SK-N-SH treated with all-trans-retinoic acid at 6 μM for 48 hours (cell line): ENCODE measurements around the gene LNX2.

Experiments
- ATAC-seq: fragments of 200-7000 bp; cut with Tn5 transposase; 3 replicates; pipeline ENCODE4 v1.9.1; 2020; ENCODE audit warnings: mild to moderate bottlenecking, moderate library complexity
- ARNTL ChIP-seq: fragments of 450-650 bp; formaldehyde crosslinking; IDR thresholded peaks from 2 replicates; pipeline ENCODE4 v1.5.0; 2020; ENCODE audit warnings: low read depth, mild to moderate bottlenecking, moderate library complexity, borderline replicate concordance
- BACH2 ChIP-seq: fragments of 250-450 bp; sonication (Bioruptor Pico); IDR thresholded peaks from 2 replicates; pipeline ENCODE4 v1.9.0; 2021; ENCODE audit warnings: mild to moderate bottlenecking, borderline replicate concordance
- CSDC2 ChIP-seq: fragments of 250-450 bp; sonication (Bioruptor Pico); IDR thresholded peaks from 2 replicates; pipeline ENCODE4 v1.5.0; 2020; ENCODE audit warnings: mild to moderate bottlenecking, moderate library complexity
- ESRRG ChIP-seq: fragments of 250-450 bp; sonication (Bioruptor Pico); IDR thresholded peaks from 2 replicates; pipeline ENCODE4 v1.6.1; 2021; ENCODE audit warnings: mild to moderate bottlenecking
- GLIS3 ChIP-seq: fragments of 250-450 bp; sonication (Bioruptor Pico); IDR thresholded peaks from 2 replicates; pipeline ENCODE4 v1.5.0; 2020; ENCODE audit warnings: mild to moderate bottlenecking, moderate library complexity
- ISL1 ChIP-seq: fragments of 250-450 bp; sonication (Bioruptor Pico); IDR thresholded peaks from 2 replicates; pipeline ENCODE4 v2.1.2; 2022; ENCODE audit warnings: mild to moderate bottlenecking, moderate library complexity
- OSR1 ChIP-seq: fragments of 250-450 bp; sonication (Bioruptor Pico); IDR thresholded peaks from 2 replicates; pipeline ENCODE4 v1.8.0; 2022; ENCODE audit warnings: moderate library complexity, mild to moderate bottlenecking, inconsistent platforms
- PATZ1 ChIP-seq: fragments of 250-450 bp; sonication (Bioruptor Pico); IDR thresholded peaks from 2 replicates; pipeline ENCODE4 v1.8.0; 2020; ENCODE audit warnings: mild to moderate bottlenecking, moderate library complexity, borderline replicate concordance
- POU6F1 ChIP-seq: fragments of 250-450 bp; sonication (Bioruptor Pico); IDR thresholded peaks from 2 replicates; pipeline ENCODE4 v1.8.0; 2021; ENCODE audit warnings: low read depth, mild to moderate bottlenecking, moderate library complexity, borderline replicate concordance
- PPARA ChIP-seq: fragments of 250-450 bp; sonication (Bioruptor Pico); IDR thresholded peaks from 2 replicates; pipeline ENCODE4 v1.5.0; 2020; ENCODE audit warnings: mild to moderate bottlenecking, borderline replicate concordance
- SNAI2 ChIP-seq: fragments of 250-450 bp; sonication (Bioruptor Pico); IDR thresholded peaks from 2 replicates; pipeline ENCODE4 v1.5.0; 2020; ENCODE audit warnings: mild to moderate bottlenecking, moderate library complexity
- TCF4 ChIP-seq: fragments of 250-450 bp; sonication (Bioruptor Pico); IDR thresholded peaks from 2 replicates; pipeline ENCODE4 v1.8.0; 2021; ENCODE audit warnings: mild to moderate bottlenecking, moderate library complexity, borderline replicate concordance
- TOX ChIP-seq: fragments of 250-450 bp; sonication (Bioruptor Pico); IDR thresholded peaks from 2 replicates; pipeline ENCODE4 v1.8.0; 2021; ENCODE audit warnings: mild to moderate bottlenecking, moderate library complexity, borderline replicate concordance
- TSHZ2 ChIP-seq: fragments of 250-450 bp; sonication (Bioruptor Pico); IDR thresholded peaks from 2 replicates; pipeline ENCODE4 v1.5.0; 2020; ENCODE audit warnings: mild to moderate bottlenecking, moderate library complexity
- ZFP30 ChIP-seq: fragments of 450-650 bp; formaldehyde crosslinking; IDR thresholded peaks from 2 replicates; pipeline ENCODE4 v1.5.0; 2022; ENCODE audit warnings: mild to moderate bottlenecking, moderate library complexity
- ZNF565 ChIP-seq: fragments of 450-650 bp; formaldehyde crosslinking; conservative IDR thresholded peaks from 2 replicates; pipeline ENCODE4 v1.5.0; 2020; ENCODE audit warnings: low read depth, mild to moderate bottlenecking, moderate library complexity
- ZNF8 ChIP-seq: fragments of 450-650 bp; formaldehyde crosslinking; IDR thresholded peaks from 2 replicates; pipeline ENCODE4 v1.5.0; 2020; ENCODE audit warnings: mild to moderate bottlenecking, moderate library complexity
- TF ChIP-seq, protein P1 (sequence below): fragments of 250-450 bp; sonication (Bioruptor Pico); IDR thresholded peaks from 2 replicates; pipeline ENCODE4 v1.5.1; 2021; ENCODE audit warnings: mild to moderate bottlenecking, moderate library complexity

The LNX2 gene

DNA sequence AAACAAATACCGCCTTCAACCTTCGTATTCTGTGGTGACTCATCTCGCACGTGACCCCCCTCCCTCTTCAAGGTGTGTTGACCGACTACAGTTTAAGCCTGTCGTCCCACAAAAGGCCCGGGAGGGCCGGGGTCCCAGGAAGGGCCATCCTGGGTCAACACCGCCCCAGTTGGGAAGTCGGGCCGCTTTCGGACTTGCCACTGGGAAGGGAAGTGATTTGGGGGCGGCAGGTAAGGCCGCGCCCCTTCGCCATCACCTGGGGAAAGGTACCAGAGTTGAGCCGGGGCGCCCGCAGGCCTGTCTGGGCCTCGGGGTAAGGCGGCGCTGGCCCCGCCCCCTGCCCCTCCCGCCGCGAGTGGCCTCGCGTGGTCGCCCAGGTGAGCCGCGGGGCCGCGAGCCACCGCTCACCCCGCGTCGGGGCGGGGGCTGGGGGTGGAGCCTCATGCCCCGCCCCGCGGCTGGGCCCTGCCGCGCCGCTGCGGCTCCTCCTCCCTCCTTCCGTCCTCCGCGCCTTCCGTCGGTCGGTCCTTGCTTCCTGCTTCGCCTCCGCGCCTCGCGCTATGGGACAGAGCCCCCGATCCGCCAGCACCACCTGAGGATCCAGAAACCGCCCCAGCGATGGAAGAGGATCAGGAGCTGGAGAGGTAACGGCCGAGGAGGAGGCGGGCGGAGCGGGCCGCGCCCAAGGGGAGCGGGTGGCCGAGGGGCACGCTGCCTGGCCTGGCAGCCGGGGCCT is 1.2 kb upstream of the LNX2 start, which contains the start of gene POLR1D:
Gene POLR1D, plus strand, starts transcription at position 527 of the 736 bp plus-strand sequence. Its CDS starts 92 bp downstream, at position 619.
- no peak for TF ChIP-seq ZFP30 (CRISPR knock-in tag)
- no peak for TF ChIP-seq TSHZ2 (CRISPR knock-in tag)
- no peak for TF ChIP-seq POU6F1
- TF ChIP-seq ARNTL, result no peak
- no peak for TF ChIP-seq PATZ1 (CRISPR knock-in tag)
- TF ChIP-seq BACH2 (CRISPR knock-in tag), result no peak
- TF ChIP-seq TCF4 (CRISPR knock-in tag), result no peak
- no peak for TF ChIP-seq GLIS3 (CRISPR knock-in tag)
- TF ChIP-seq ISL1 (CRISPR knock-in tag), result no peak
- ATAC-seq, result peak; percentile 71

- ATAC-seq, result peak; percentile 6
- TF ChIP-seq ZFP30 (CRISPR knock-in tag), result no peak
These were observed 712 bp upstream of the LNX2 start for GRCh38 chr13:27621116-27621365.

GRCh38 chr13:27619728-27620376 is 477 bp downstream of the LNX2 start:
- no peak for TF ChIP-seq ZFP30 (CRISPR knock-in tag)
- no peak for TF ChIP-seq ESRRG (CRISPR knock-in tag)
- TF ChIP-seq PPARA (CRISPR knock-in tag), result no peak
- TF ChIP-seq, protein P1, sequence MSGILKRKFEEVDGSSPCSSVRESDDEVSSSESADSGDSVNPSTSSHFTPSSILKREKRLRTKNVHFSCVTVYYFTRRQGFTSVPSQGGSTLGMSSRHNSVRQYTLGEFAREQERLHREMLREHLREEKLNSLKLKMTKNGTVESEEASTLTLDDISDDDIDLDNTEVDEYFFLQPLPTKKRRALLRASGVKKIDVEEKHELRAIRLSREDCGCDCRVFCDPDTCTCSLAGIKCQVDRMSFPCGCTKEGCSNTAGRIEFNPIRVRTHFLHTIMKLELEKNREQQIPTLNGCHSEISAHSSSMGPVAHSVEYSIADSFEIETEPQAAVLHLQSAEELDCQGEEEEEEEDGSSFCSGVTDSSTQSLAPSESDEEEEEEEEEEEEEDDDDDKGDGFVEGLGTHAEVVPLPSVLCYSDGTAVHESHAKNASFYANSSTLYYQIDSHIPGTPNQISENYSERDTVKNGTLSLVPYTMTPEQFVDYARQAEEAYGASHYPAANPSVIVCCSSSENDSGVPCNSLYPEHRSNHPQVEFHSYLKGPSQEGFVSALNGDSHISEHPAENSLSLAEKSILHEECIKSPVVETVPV, result no peak
- no peak for TF ChIP-seq TCF4 (CRISPR knock-in tag)
- TF ChIP-seq ZNF565 (CRISPR knock-in tag), result no peak
- TF ChIP-seq OSR1 (CRISPR knock-in tag), result no peak
- TF ChIP-seq BACH2 (CRISPR knock-in tag), result no peak
- no peak for TF ChIP-seq POU6F1
- TF ChIP-seq ZNF8 (CRISPR knock-in tag), result no peak
- no peak for TF ChIP-seq TSHZ2 (CRISPR knock-in tag)
- TF ChIP-seq CSDC2 (CRISPR knock-in tag), result no peak
- no peak for TF ChIP-seq ARNTL
- TF ChIP-seq SNAI2 (CRISPR knock-in tag), result no peak
- TF ChIP-seq TOX (CRISPR knock-in tag), result no peak
- peak; percentile 37 for ATAC-seq
